SIG-M5 (cell line): Measurements from ENCODE around the gene GOLGA2.
"Not testable (repeated sequence)": the region's sequence is repeated elsewhere in the genome, so short reads cannot be mapped to it uniquely, and the experiment has no call there.

Source experiments
- DNase-seq: peaks from one replicate; lab custom pipeline; 2025; lab: John Stamatoyannopoulos, UW

Gene GOLGA2

DNA sequence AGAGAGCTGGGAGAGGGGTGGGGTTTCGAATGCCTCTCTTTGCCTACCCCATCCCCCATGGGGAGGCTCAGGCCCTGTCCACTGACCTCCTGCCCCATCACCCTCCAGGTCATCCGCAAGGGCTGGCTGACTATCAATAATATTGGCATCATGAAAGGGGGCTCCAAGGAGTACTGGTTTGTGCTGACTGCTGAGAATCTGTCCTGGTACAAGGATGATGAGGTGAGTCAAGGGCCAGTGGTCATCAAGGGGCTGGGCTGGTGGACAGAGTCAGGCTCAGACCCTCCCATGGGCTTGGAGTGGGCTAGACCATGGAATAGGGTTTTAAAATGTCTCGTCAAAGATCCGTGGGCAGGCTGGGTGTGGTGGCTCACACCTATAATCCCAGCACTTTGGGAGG, 33.7 kb downstream of the GOLGA2 start:
- DNase-seq: no peak

DNA sequence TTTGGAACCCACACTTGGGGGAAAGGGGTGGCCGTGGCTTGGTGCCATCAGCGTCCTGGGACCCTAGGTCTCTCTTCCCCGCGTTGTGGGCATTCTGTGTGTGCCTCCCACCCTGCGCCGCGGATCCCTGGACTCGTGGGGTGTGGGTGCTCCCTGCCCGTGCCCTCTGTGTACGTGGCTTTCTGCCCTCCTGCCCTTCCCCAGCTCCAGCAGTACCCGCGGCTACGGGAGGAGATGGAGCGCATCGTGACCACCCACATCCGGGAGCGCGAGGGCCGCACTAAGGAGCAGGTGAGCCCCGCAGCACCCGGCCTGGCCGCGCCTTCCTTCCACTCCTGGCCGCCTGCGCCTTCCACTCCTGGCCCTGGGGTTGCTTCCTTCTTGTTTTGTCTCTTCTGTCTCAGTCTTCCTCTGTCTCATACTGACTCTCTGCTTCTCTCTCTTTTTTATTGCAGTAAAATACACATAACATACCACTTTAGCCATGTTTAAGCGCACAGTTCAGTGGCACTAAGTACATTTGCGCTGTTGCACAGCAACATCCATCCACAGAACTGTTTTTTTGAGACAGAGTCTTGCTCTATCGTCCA, 41.9 kb downstream of the GOLGA2 start:
- no peak for DNase-seq

DNA sequence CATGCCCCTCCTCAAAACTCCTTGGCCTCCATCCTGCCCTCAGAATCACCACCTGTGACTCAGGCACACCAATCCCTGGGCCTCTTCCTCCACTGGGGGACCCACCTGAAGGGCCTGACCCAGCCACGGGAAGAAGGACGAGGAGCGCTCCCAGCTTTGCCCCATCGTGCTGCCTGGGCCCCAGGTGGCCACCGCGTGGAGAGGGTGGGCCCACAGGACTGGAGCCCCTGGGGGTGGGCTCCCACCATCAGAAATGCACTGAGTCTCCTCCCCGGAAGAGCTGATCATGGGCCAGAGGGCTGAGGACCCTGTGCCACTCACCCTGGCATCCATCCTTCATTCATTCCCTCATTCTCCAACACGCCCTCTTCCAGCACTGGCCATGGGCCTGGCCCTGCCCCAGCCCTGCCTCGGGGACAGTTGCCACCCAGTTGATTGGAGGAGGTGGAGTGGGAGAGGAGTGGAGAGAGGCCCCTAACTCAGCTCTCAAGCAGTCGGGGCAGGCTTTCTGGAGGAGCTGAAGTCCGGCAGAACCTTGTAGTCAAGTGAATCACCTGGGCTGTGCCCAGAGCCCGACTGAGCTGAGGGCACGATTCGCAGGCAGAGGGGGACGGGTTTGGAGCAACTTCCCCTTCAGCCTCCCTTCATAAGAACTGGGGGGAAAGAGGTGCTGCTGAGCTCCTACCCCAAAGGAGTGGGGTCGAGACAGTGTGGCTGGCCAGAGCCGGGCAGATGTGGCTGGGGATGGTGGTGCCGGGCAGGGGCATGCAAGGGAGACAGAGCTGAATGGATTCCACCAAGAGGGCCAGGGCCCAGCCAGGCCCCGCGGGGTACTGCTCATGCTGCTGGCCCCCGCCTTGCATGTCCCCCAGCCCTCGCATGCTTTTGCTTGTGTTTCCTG, 43.0 kb downstream of the GOLGA2 start:
- DNase-seq: no peak

DNA sequence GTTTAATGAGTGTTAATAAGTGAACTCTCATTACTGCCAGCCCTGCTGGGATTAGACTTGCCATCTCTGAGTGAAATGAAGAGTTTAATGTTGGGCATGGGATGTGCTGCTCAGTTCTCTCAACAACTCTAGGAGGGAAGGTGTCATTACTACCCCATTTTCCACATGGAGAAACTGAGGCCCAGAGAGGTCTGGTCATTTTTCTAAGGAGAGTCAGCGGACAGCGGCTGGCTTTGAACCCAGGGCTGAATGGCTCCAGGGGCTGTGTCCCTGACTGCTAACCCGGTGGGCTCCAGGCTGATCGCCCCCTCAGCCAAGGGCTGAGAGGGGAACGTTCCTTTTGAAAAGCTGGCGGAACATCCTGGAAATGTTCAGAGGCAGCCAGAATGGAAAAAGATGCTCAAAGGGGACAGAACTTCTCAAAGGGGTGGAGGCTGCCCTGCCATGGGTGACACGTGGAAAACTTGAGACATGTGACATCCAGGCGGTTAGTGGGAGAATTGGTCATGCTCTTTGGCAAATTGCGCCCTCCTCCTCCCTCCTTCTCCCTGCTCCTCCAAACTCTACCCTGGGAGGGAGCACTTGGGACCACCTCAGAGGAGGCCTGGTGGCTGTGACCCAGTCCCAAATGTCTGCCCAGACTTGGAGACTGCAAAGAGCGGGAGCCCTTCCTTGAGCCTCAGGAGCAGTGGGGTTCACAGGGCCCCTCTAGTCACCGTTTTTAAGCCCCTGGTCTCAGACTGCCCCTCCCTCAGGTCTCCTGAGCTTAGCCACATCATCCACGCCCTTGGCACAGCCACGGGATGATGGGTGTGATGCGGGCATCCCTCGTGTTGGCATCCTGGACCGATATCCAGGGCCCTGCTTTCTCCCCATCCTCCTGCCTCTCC, 43.9 kb downstream of the GOLGA2 start:
- DNase-seq: no peak

- not testable (repeated sequence) for DNase-seq
Measured at GRCh38 chr9:128230897-128231296, 44.9 kb downstream of the GOLGA2 start.

GRCh38 chr9:128226412-128226801, 49.4 kb downstream of the GOLGA2 start:
- DNase-seq: no peak

DNA sequence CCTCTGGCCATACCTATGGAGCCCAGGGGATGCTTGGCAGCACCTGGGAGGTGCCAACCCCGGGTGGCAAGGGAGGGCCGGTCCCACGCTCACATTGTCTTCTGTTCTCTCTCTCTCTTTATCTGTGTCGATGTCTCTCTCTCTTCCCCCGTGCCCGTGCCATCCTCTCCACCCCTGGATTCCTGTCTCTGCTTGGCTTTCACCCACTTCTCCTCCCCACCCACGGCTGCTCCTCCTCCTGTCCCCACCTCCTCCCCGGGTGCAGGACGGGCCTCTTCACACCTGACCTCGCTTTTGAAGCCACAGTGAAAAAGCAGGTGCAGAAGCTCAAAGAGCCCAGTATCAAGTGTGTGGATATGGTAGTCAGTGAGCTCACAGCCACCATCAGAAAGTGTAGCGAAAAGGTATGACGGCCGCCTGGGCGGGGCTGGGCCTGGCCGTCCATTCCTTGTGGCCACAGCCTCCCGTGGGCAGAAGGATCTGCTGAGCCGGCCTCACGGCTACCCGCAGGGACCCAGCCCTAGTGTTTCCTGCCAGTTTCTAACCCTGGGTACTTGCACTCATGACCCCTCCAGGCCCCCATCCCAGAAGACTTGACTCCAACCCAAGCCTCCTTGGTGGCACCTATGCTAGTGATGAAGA, 49.9 kb downstream of the GOLGA2 start:
- DNase-seq: no peak

DNA sequence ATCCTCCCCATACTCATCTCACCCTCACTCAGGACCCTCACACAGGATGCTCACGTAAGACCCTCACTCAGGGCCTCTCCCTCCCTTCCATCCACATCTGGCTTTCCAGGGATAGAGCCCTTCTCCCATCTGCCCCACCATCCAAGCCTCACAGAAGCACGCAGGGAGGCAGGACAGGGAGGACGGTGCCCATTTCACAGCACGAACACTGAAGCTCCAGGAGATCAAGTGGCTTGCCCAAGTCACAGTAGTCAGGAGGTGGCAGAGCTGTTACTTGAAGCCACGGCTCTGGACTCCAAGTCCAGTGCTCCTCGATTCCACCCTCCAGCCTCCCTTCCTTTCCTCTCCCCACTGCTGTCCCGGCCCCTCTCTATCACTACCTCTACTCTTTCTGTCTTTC, 50.9 kb downstream of the GOLGA2 start:
- no peak for DNase-seq

- no peak for DNase-seq
Measured at GRCh38 chr9:128222880-128223670, 52.7 kb downstream of the GOLGA2 start.

DNA sequence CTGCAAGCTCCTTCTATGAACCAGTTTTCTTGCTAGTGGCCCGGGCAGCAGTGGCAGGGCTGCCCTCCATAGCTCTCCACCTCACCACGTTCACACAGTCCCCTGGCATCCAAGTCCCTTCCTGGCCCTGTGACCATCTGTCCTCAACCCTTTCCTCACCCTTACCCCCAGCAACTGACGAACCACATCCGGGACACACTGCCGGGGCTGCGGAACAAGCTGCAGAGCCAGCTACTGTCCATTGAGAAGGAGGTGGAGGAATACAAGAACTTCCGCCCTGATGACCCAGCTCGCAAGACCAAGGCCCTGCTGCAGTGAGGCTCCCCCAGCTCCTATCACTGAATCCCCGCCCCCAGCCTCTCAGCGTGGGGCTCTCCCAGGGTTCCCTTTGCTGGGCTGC, 53.8 kb downstream of the GOLGA2 start:
- DNase-seq: no peak

DNA sequence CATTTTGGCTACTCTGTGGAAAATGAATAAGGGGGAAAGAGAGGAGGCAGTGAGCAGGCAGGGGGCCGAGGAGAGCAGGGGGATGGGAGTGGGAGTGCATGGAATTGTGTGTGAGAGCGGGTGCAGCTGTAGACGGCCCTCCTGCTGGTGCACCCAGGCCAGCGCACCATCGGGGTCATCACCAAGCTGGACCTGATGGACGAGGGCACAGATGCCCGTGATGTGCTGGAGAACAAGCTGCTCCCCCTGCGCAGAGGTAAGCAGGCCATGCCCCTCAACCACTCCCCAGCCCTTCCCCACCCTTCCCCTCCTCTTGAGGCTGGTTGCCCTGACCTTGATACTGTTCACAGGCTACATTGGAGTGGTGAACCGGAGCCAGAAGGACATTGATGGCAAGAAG, 56.0 kb downstream of the GOLGA2 start:
- DNase-seq: no peak

DNA sequence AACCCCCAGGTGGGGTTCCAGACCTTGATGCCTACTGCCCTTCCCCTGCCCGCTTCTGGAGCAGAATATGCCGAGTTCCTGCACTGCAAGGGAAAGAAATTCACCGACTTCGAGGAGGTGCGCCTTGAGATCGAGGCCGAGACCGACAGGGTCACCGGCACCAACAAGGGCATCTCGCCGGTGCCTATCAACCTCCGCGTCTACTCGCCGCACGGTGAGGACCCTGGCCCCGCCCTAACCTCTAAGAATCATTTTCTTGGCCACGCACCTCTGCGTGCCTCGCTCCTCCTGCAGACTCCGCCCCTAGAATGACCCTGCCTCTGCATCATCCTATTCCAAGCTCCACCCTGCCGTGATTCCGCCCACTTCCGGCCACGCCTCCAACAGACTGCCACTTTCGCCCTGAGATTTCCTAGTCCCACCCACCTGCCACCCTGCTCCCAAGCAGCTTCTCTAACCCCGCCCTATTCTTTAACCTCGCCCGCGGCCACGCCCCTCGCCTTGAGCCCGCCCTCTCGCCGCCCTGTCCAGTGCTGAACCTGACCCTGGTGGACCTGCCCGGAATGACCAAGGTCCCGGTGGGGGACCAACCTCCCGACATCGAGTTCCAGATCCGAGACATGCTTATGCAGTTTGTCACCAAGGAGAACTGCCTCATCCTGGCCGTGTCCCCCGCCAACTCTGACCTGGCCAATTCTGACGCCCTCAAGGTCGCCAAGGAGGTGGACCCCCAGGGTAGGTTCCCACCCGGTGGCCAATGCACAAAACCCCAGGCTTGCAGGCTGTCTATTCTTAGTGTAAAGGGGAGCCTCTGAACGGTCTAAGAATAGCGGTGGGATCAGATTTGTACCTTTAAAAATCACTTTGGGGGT, 57.1 kb downstream of the GOLGA2 start:
- peak; percentile 64 for DNase-seq

- no peak for DNase-seq
Measured at GRCh38 chr9:128218172-128218517, 57.7 kb downstream of the GOLGA2 start.

GRCh38 chr9:128216781-128217553, 58.8 kb downstream of the GOLGA2 start:
- DNase-seq: no peak

DNA sequence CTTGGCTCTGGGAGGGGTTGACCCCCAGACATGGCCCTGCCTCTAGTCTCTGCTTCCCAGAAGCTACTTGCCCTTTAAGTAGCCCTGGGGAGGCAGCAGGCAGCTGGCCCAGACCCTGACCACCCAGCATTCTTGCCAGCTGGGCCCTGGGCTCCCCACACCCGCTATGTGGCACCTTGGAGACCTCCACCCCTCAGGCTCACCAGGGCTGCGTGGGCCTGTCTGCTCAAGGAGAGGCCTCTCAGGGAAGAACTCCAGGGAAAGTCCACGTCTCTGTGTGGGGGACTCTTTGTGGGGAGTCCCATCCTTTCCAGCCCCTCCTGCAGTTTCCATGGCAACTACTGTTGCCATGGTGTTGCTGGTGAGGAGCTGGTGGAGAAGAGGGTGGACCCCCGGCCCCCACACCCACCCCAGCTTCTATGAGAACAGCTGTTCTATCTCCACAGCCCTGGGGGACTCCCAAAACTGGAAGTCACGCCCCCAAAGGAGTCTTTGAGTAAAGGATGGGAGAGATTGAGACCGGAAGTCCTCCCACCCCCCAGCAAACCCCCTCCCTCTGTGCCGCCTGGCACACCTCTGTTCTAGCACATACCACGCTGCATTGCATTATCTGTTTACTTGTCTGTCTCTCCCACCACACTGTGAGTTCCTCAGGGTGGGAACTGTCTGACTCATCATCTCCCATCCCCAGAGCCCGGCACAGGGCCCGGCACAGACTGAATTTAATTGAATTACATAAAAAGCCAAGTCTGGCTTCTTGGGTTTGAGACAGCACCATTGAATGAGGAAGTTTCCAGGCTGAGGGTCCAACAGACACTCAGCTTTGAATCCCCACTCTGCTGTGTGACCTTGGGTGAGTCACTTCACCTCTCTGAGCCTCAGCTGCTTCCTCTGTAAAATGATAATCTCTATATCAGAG, 60.1 kb downstream of the GOLGA2 start:
- DNase-seq: no peak

DNA sequence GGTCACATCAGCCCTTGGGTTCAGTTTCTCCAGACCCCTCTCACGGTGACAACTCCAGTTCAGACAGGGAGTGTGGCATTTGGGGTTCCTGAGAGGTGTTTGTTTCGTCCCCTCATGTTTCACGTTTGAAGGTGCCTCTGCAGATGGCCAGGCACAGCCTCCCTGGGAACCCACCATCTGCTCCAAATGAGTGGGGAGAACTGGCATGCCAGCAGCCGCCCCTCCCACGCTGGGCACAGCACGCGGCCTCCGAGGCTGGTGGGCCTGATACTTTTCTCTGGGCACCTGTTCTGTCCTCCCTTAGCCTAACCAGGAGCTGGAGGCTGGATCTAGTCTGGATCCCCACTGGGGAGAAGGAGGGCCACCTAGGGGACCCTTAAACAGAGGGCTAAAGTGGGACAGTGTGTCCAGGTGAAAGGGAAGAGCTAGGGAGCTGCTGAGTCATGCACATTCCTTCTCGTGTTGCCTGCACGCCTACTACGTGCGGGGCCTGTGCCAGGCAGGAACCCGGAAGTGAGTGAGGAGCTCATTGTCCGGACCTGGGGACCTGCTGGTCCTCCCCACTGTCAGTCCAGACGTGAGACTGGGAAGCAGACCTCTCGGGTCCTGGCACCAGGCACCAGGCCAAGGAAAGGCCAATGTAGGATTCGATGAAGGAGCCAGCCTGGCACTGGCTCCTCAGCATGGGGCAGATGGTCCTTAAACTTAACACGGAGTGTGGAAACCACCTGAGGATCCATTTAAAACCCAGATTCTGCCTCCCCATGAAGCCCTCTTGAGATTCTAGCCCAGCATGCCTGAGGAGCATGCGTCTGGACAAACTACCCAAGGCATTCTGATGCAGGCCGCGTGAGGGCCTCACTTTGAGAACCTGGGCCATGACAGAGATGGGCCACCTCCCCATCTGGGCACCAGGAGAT, 61.0 kb downstream of the GOLGA2 start:
- no peak for DNase-seq

- no peak for DNase-seq
Measured at GRCh38 chr9:128213746-128214497, 61.9 kb downstream of the GOLGA2 start.
